ENCODE results near the gene PRLHR. TPM values are rescaled to one million over a fixed set of nuclear protein-coding genes. Genes with fewer than 3 reads are reported as not detected.

The PRLHR gene
- total RNA-seq, 1 experiment from 2014 or later, result not detected

DNA sequence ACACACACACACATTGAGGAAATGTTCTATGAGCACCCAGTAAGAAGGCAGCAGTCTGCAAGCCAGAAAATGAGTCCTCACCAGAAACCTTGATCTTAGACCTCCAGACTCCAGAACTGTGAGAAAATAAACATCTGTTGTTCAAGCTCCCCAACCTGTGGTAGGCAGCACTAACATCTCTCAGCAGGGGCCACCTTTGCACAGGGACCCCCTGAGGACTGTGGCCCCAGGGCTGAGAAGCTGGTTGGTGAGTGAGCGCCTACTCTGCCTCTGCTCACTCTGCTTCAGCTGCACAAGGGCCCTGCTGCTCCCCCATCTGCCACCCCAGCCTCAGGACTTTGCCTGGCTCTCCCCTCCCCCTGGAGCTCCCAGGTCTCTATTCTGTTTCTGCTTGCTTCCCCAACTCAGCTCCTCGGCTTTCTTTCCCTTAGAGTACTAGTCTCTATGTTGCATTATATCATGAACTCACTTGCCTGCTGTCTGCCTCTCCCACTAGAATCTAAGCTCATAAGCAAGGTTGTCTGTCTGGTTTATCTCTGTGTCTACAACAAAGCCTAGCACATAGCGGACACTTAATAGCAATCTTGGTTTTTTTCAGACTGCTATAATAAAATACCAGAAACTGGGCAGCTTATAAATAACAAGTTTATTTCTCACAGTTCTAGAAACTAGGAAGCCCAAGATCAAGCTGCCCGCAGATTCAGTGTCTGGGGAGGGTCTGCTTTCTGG lies 40.4 kb upstream of the PRLHR start:
- CTCF ChIA-PET, result no interaction called here
- no TSS peak for BruUV-seq (replicated peaks)

DNA sequence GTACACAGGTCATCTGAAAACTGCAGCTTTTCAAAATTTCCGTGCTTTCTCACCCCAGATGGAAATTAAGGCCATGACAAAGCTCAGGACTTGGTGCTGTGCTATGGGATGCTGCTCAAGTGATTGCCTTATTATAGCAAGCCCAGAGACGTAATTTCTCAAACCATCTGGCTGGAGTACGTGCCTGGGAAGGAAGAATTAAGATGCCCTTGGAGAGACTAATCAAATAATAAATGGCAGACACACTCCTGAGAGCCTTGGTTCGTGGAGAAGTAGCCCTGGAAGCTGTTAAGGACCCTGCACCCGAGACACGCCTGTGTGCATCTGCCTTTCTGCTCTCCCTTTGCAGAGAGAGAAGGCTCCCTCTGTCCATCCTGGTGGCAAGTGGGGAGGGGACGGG lies 38.3 kb upstream of the PRLHR start:
- POLR2A ChIA-PET (ENCODE audit: unreplicated experiment), result no interaction called here
- Histone ChIP-seq H2AFZ (ENCODE audit: low read length) (no peak overlapping the region), H3K79me2 (ENCODE audit: low read length) (no peaks in the 10 kb centered on the region), H3K9me3 (ENCODE audit: low read length) (no peaks in the 10 kb centered on the region), H4K20me1 (ENCODE audit: low read length) (no peaks in the 10 kb centered on the region), H3K27me3 (ENCODE audit: low read length) (peaks cover 41% of the 10 kb centered on the region; the same call in 1 of the 2 replicates), H3F3A (ENCODE audit: low read length, unreplicated experiment) (no peaks in the 10 kb centered on the region), H3K4me1 (ENCODE audit: insufficient read depth, low read length) (no peaks in the 10 kb centered on the region), H3K9me2 (replicated peaks; ENCODE audit: low read length) (no peaks in the 10 kb centered on the region), H3K4me3 (ENCODE audit: low read length) (no peak overlapping the region), H3K9ac (ENCODE audit: low read length) (no peak overlapping the region), H3K27ac (ENCODE audit: low read length) (no peak overlapping the region), H3K4me2 (ENCODE audit: low read length) (no peak overlapping the region), H3K36me3 (ENCODE audit: low read depth, low read length) (no peaks in the 10 kb centered on the region)
- BruUV-seq (replicated peaks), result no TSS peak
- no peak for TF ChIP-seq EZH2phosphoT487 (IDR thresholded peaks at IDR 0.05; ENCODE audit: borderline replicate concordance, low read length)
- no peak for TF ChIP-seq EZH2 (IDR thresholded peaks at IDR 0.05; ENCODE audit: low read length, unreplicated experiment)
- TF ChIP-seq, protein P1, sequence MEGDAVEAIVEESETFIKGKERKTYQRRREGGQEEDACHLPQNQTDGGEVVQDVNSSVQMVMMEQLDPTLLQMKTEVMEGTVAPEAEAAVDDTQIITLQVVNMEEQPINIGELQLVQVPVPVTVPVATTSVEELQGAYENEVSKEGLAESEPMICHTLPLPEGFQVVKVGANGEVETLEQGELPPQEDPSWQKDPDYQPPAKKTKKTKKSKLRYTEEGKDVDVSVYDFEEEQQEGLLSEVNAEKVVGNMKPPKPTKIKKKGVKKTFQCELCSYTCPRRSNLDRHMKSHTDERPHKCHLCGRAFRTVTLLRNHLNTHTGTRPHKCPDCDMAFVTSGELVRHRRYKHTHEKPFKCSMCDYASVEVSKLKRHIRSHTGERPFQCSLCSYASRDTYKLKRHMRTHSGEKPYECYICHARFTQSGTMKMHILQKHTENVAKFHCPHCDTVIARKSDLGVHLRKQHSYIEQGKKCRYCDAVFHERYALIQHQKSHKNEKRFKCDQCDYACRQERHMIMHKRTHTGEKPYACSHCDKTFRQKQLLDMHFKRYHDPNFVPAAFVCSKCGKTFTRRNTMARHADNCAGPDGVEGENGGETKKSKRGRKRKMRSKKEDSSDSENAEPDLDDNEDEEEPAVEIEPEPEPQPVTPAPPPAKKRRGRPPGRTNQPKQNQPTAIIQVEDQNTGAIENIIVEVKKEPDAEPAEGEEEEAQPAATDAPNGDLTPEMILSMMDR (conservative IDR thresholded peaks at IDR 0.05; ENCODE audit: low read depth, low read length), result no peak
- no peak for DNase-seq
- CTCF ChIA-PET, result no interaction called here
- ATAC-seq, result no peak
- intact Hi-C loops (cut with micrococcal nuclease), result no loop called here

More for the DNA sequence above, 40.4 kb upstream of the PRLHR start:
- Histone ChIP-seq H3F3A (ENCODE audit: low read length, unreplicated experiment) (no peaks in the 10 kb centered on the region), H2AFZ (ENCODE audit: low read length) (no peak overlapping the region), H3K9me2 (replicated peaks; ENCODE audit: low read length) (no peaks in the 10 kb centered on the region), H3K4me3 (ENCODE audit: low read length) (no peak overlapping the region), H3K9me3 (ENCODE audit: low read length) (no peaks in the 10 kb centered on the region), H3K9ac (ENCODE audit: low read length) (no peak overlapping the region), H3K4me2 (ENCODE audit: low read length) (no peak overlapping the region), H3K27me3 (ENCODE audit: low read length) (peaks cover 32% of the 10 kb centered on the region; the same call in 1 of the 2 replicates), H3K27ac (ENCODE audit: low read length) (no peak overlapping the region), H3K79me2 (ENCODE audit: low read length) (no peaks in the 10 kb centered on the region), H3K36me3 (ENCODE audit: low read depth, low read length) (no peaks in the 10 kb centered on the region), H4K20me1 (ENCODE audit: low read length) (no peaks in the 10 kb centered on the region), H3K4me1 (ENCODE audit: insufficient read depth, low read length) (no peaks in the 10 kb centered on the region)
- POLR2A ChIA-PET (ENCODE audit: unreplicated experiment), result no interaction called here
- ATAC-seq (no peak), DNase-seq (no peak)
- intact Hi-C loops (cut with micrococcal nuclease), result no loop called here
- TF ChIP-seq EZH2phosphoT487 (IDR thresholded peaks at IDR 0.05; ENCODE audit: borderline replicate concordance, low read length) (no peak), EZH2 (IDR thresholded peaks at IDR 0.05; ENCODE audit: low read length, unreplicated experiment) (no peak)
- TF ChIP-seq, protein P1 (conservative IDR thresholded peaks at IDR 0.05; ENCODE audit: low read depth, low read length), result no peak

DNA sequence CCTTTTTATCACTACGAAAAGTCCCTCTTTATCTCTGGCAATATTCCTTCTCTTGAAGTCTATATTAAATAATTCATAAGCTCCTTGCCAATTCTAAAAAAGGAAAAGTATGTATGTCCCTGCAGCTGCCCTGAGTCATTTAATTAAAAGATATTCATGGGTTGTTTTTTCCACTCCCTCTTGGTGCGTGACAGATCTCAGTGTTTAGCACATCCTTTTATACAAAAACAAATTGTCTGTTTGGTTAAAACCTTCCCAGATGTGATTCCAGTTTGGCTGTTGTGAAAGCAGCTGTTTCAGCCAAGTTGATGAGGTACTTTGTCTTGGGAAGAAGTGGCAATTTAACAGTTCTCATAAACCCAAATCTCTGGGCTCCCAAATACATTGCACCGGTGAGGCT lies 33.8 kb upstream of the PRLHR start:
- H2AFZ ChIP-seq (ENCODE audit: low read length), result no peak overlapping the region
- H3K27ac ChIP-seq (ENCODE audit: low read length), result no peak overlapping the region
- no peaks in the 10 kb centered on the region for H3K9me2 ChIP-seq (replicated peaks; ENCODE audit: low read length)
- BruUV-seq (replicated peaks), result no TSS peak
- TF ChIP-seq, protein P1 (conservative IDR thresholded peaks at IDR 0.05; ENCODE audit: low read depth, low read length), result no peak
- no peak for TF ChIP-seq EZH2 (IDR thresholded peaks at IDR 0.05; ENCODE audit: low read length, unreplicated experiment)
- no peak for TF ChIP-seq EZH2phosphoT487 (IDR thresholded peaks at IDR 0.05; ENCODE audit: borderline replicate concordance, low read length)
- no peak overlapping the region for H3K4me2 ChIP-seq (ENCODE audit: low read length)
- no peak for DNase-seq
- H3K9me3 ChIP-seq (ENCODE audit: low read length), result no peaks in the 10 kb centered on the region
- H3K36me3 ChIP-seq (ENCODE audit: low read depth, low read length), result no peaks in the 10 kb centered on the region
- H3K4me1 ChIP-seq (ENCODE audit: insufficient read depth, low read length), result no peaks in the 10 kb centered on the region
- H3K9ac ChIP-seq (ENCODE audit: low read length), result no peak overlapping the region
- peaks cover 36% of the 10 kb centered on the region for H3K27me3 ChIP-seq (ENCODE audit: low read length)
- no peaks in the 10 kb centered on the region for H4K20me1 ChIP-seq (ENCODE audit: low read length)
- ChIA-PET POLR2A (ENCODE audit: unreplicated experiment) (no interaction called here), CTCF (no interaction called here)
- H3K79me2 ChIP-seq (ENCODE audit: low read length), result no peaks in the 10 kb centered on the region
- H3K4me3 ChIP-seq (ENCODE audit: low read length), result no peak overlapping the region
- ATAC-seq, result no peak
- H3F3A ChIP-seq (ENCODE audit: low read length, unreplicated experiment), result no peaks in the 10 kb centered on the region
- intact Hi-C loops (cut with micrococcal nuclease), result no loop called here

Data from PC-3 (cell line).